GM19025 (cell line): ENCODE data around the gene PRR15L.
"Not testable (repeated sequence)": the region's sequence is repeated elsewhere in the genome, so short reads cannot be mapped to it uniquely, and the experiment has no call there.

Source experiments
- ATAC-seq: cut with Tn5 transposase; IDR thresholded peaks from one replicate; pipeline ENCODE4 v1.9.1; 2021; ENCODE audit warnings: mild to moderate bottlenecking, low read depth, moderate library complexity; ENCODE audit not compliant: unreplicated experiment

Gene PRR15L

GRCh38 chr17:47957591-47958490, at the start of gene PRR15L:
Gene PRR15L, minus strand, starts transcription at chr17:47957883. Its CDS starts 4,649 bp downstream, at chr17:47953234.
- ATAC-seq: no peak

- no peak for ATAC-seq
Observed at GRCh38 chr17:48006936-48007709, 49.4 kb upstream of the PRR15L start.

- ATAC-seq: no peak
Observed at GRCh38 chr17:48004983-48005382, 47.3 kb upstream of the PRR15L start.

GRCh38 chr17:48003417-48004151, 45.9 kb upstream of the PRR15L start:
- ATAC-seq: no peak

- no peak for ATAC-seq
Observed at GRCh38 chr17:48002916-48003416, 45.3 kb upstream of the PRR15L start.

GRCh38 chr17:48002266-48002915, 44.7 kb upstream of the PRR15L start:
- no peak for ATAC-seq

- ATAC-seq: not testable (repeated sequence)
Observed at GRCh38 chr17:48001657-48002056, 44.0 kb upstream of the PRR15L start.

- ATAC-seq: no peak
Observed at GRCh38 chr17:48001197-48001596, 43.5 kb upstream of the PRR15L start.

GRCh38 chr17:47999582-47999981, 41.9 kb upstream of the PRR15L start:
- no peak for ATAC-seq

- no peak for ATAC-seq
Observed at GRCh38 chr17:47998044-47998443, 40.4 kb upstream of the PRR15L start.

- ATAC-seq: no peak
Observed at GRCh38 chr17:47997586-47997985, 39.9 kb upstream of the PRR15L start.

GRCh38 chr17:47996201-47996600, 38.5 kb upstream of the PRR15L start:
- ATAC-seq: no peak

- ATAC-seq: no peak
Observed at GRCh38 chr17:47995241-47995935, 37.7 kb upstream of the PRR15L start.

- no peak for ATAC-seq
Observed at GRCh38 chr17:47994724-47995123, 37.0 kb upstream of the PRR15L start.

GRCh38 chr17:47993964-47994363, 36.3 kb upstream of the PRR15L start:
- no peak for ATAC-seq

GRCh38 chr17:47993031-47993564, 35.4 kb upstream of the PRR15L start:
- no peak for ATAC-seq

GRCh38 chr17:47992216-47992615, 34.5 kb upstream of the PRR15L start:
- ATAC-seq: no peak

- no peak for ATAC-seq
Observed at GRCh38 chr17:47990962-47991731, 33.5 kb upstream of the PRR15L start.

- no peak for ATAC-seq
Observed at GRCh38 chr17:47989700-47990099, 32.0 kb upstream of the PRR15L start.
